WTC11 (cell line): ENCODE data around the gene YIF1A. TPM values are rescaled to one million over a fixed set of nuclear protein-coding genes. Genes with fewer than 3 reads are reported as not detected.

ENCODE experiments used
- ATAC-seq: fragments of 200-7000 bp; cut with Tn5 transposase; 2 replicates; pipeline ENCODE4 v1.10.0; 2021; ENCODE audit warnings: mild to moderate bottlenecking, moderate library complexity
- CTCF ChIA-PET: fragments of 300-600 bp; sonication (Branson Sonifier 250); formaldehyde crosslinking; loops from one replicate; lab custom pipeline; 2021; ENCODE audit warnings: antibody characterized with exemption; lab: Charles Lee
- POLR2A ChIA-PET: fragments of 350-600 bp; sonication (Branson Sonifier 250); formaldehyde crosslinking; loops from one replicate; lab custom pipeline; 2021; ENCODE audit warnings: antibody characterized with exemption; lab: Charles Lee
- DNase-seq: peaks from one replicate; pipeline ENCODE4 v3.0.0; 2021; ENCODE audit warnings: low spot score
- H3K27ac Mint-ChIP-seq: 2 replicates; pipeline ENCODE4 v1.8.0; 2021; ENCODE audit warnings: mixed read lengths
- H3K27me3 Mint-ChIP-seq: 2 replicates; pipeline ENCODE4 v1.8.0; 2021; ENCODE audit warnings: low read depth, mild to moderate bottlenecking, moderate library complexity, mixed read lengths
- H3K36me3 Mint-ChIP-seq: 2 replicates; pipeline ENCODE4 v1.8.0; 2021; ENCODE audit warnings: mixed read lengths
- H3K4me1 Mint-ChIP-seq: 2 replicates; pipeline ENCODE4 v1.8.0; 2022; ENCODE audit warnings: mixed read lengths
- H3K4me3 Mint-ChIP-seq: 2 replicates; pipeline ENCODE4 v1.8.0; 2021; ENCODE audit warnings: mild to moderate bottlenecking, moderate library complexity, mixed read lengths
- H3K9me3 Mint-ChIP-seq: 2 replicates; pipeline ENCODE4 v1.8.0; 2021; ENCODE audit warnings: mixed read lengths
- CREM ChIP-seq: sonication (generic); formaldehyde crosslinking; IDR thresholded peaks from 2 replicates; pipeline ENCODE4 v1.8.1; 2022; ENCODE audit warnings: mild to moderate bottlenecking, missing genetic modification reagents, moderate library complexity
- CTCF ChIP-seq: fragments of 200-600 bp; IDR thresholded peaks from 2 replicates; pipeline ENCODE4 v1.8.0; 2022; ENCODE audit warnings: antibody characterized with exemption
- EMX1 ChIP-seq: fragments of 250-450 bp; sonication (Bioruptor Pico); IDR thresholded peaks from 2 replicates; pipeline ENCODE4 v1.8.0; 2021; ENCODE audit warnings: mild to moderate bottlenecking
- ESRRA ChIP-seq: sonication (generic); formaldehyde crosslinking; IDR thresholded peaks from 2 replicates; pipeline ENCODE4 v1.8.1; 2022; ENCODE audit warnings: mild to moderate bottlenecking, missing genetic modification reagents, borderline replicate concordance
- FOXP1 ChIP-seq: sonication (generic); formaldehyde crosslinking; IDR thresholded peaks from 2 replicates; pipeline ENCODE4 v1.8.0; 2022; ENCODE audit warnings: missing genetic modification reagents, mild to moderate bottlenecking, moderate library complexity, borderline replicate concordance
- GRHL2 ChIP-seq: fragments of 250-450 bp; sonication (Bioruptor Pico); IDR thresholded peaks from 2 replicates; pipeline ENCODE4 v1.8.0; 2022; ENCODE audit warnings: mild to moderate bottlenecking, moderate library complexity; ENCODE audit not compliant: insufficient replicate concordance, severe bottlenecking
- NR1H2 ChIP-seq: sonication (generic); formaldehyde crosslinking; IDR thresholded peaks from 2 replicates; pipeline ENCODE4 v1.9.0; 2021; ENCODE audit warnings: mild to moderate bottlenecking, moderate library complexity, missing genetic modification reagents
- NR2C2 ChIP-seq: sonication (generic); formaldehyde crosslinking; IDR thresholded peaks from 2 replicates; pipeline ENCODE4 v1.8.0; 2022; ENCODE audit warnings: mild to moderate bottlenecking, missing genetic modification reagents
- USF1 ChIP-seq: sonication (generic); formaldehyde crosslinking; IDR thresholded peaks from 2 replicates; pipeline ENCODE4 v1.8.0; 2022; ENCODE audit warnings: mild to moderate bottlenecking, missing genetic modification reagents
- USF2 ChIP-seq: sonication (generic); formaldehyde crosslinking; IDR thresholded peaks from 2 replicates; pipeline ENCODE4 v1.8.1; 2023; ENCODE audit warnings: mild to moderate bottlenecking, missing genetic modification reagents, moderate library complexity
- ZNF219 ChIP-seq: sonication (generic); formaldehyde crosslinking; IDR thresholded peaks from 2 replicates; pipeline ENCODE4 v1.8.0; 2023; ENCODE audit warnings: missing genetic modification reagents, mild to moderate bottlenecking, borderline replicate concordance
- ZNF425 ChIP-seq: fragments of 250-450 bp; sonication (Bioruptor Pico); conservative IDR thresholded peaks from 2 replicates; pipeline ENCODE4 v1.9.0; 2021; ENCODE audit warnings: mild to moderate bottlenecking
- ZNF532 ChIP-seq: fragments of 250-450 bp; sonication (Bioruptor Pico); IDR thresholded peaks from 2 replicates; pipeline ENCODE4 v1.9.0; 2021; ENCODE audit warnings: mild to moderate bottlenecking, borderline replicate concordance
- total RNA-seq: library from RNA; stranded (reverse); gene quantifications from 3 replicates; pipeline ENCODE4 v1.2.3, GENCODE V29; 2021

Gene YIF1A
- total RNA-seq, 1 experiment from 2014 or later, result 86.9 TPM

GRCh38 chr11:66315921-66316811, 27.2 kb upstream of the YIF1A start:
- ATAC-seq (no peak), DNase-seq (no peak)
- H3K4me3 Mint-ChIP-seq, result no peak overlapping the region
- H3K9me3 Mint-ChIP-seq, result peaks cover 20% of the 10 kb centered on the region
- H3K36me3 Mint-ChIP-seq, result peaks cover 20% of the 10 kb centered on the region
- H3K4me1 Mint-ChIP-seq, result peaks cover 26% of the 10 kb centered on the region
- ChIA-PET CTCF (interaction anchor here (0.5 to 3.4 kb wide), 18 partner anchors 11 to 362 kb away, joined by 3 to 31 read pairs (median 4); partner anchors contain the start of genes B4GAT1, MRPL11, RIN1 and TMEM151A), POLR2A (interaction anchor here (0.5 to 1.2 kb wide), 8 partner anchors 16 to 1939 kb away, joined by 3 to 13 read pairs (median 4); partner anchors contain the start of gene SLC29A2)
- no peak overlapping the region; the same call in 1 of the 2 replicates for H3K27ac Mint-ChIP-seq
- no peak for TF ChIP-seq FOXP1 (CRISPR knock-in tag)
- no peak for TF ChIP-seq ZNF219
- TF ChIP-seq NR1H2 (CRISPR knock-in tag), result no peak
- TF ChIP-seq USF1 (CRISPR knock-in tag), result 0 out of 2 replicates have a peak, but pooled peaks have one; percentile 27
- TF ChIP-seq EMX1 (CRISPR knock-in tag), result no peak
- TF ChIP-seq ZNF425 (CRISPR knock-in tag), result no peak
- peaks cover 22% of the 10 kb centered on the region for H3K27me3 Mint-ChIP-seq

- no peak for TF ChIP-seq GRHL2 (CRISPR knock-in tag)
- TF ChIP-seq NR2C2 (CRISPR knock-in tag), result no peak
- no peak for TF ChIP-seq CREM (CRISPR knock-in tag)
- no peak for TF ChIP-seq ZNF532 (CRISPR knock-in tag)
- TF ChIP-seq USF2 (CRISPR knock-in tag), result no peak
- TF ChIP-seq CTCF, result no peak
- TF ChIP-seq ESRRA (CRISPR knock-in tag), result no peak
- H3K36me3 Mint-ChIP-seq, result peaks cover 20% of the 10 kb centered on the region
- ATAC-seq (no peak), DNase-seq (no peak)
- peaks cover 20% of the 10 kb centered on the region for H3K9me3 Mint-ChIP-seq
- H3K4me3 Mint-ChIP-seq, result no peak overlapping the region
- H3K4me1 Mint-ChIP-seq, result peaks cover 30% of the 10 kb centered on the region
- peaks cover 22% of the 10 kb centered on the region for H3K27me3 Mint-ChIP-seq
- POLR2A ChIA-PET, result interaction anchor here (0.9 kb wide), 1 partner anchor 55 kb away, joined by 4 read pairs; no protein-coding TSS in a partner anchor
- CTCF ChIA-PET, result interaction anchor here (0.9 to 3.4 kb wide), 3 partner anchors 13 to 33 kb away, joined by 3 to 31 read pairs (median 5); partner anchors contain the start of gene RIN1
- H3K27ac Mint-ChIP-seq, result 0 out of 2 replicates have a peak overlapping the region, but pooled peaks have one; percentile 36
Observed at GRCh38 chr11:66315498-66315885, 26.5 kb upstream of the YIF1A start.
